HepG2 (cell line): ENCODE measurements around the gene DNAAF1. TPM values are rescaled to one million over a fixed set of nuclear protein-coding genes. Genes with fewer than 3 reads are reported as not detected.

Source experiments
- CBX5 ChIP-seq: sonication (generic); formaldehyde crosslinking; IDR thresholded peaks from 2 replicates; pipeline ENCODE4 v1.4.0; 2020; ENCODE audit warnings: missing genetic modification reagents, borderline replicate concordance
- CHCHD3 ChIP-seq: sonication (generic); formaldehyde crosslinking; IDR thresholded peaks from 2 replicates; pipeline ENCODE4 v1.8.0; 2022; ENCODE audit warnings: mild to moderate bottlenecking, missing genetic modification reagents, moderate library complexity
- GZF1 ChIP-seq: sonication (generic); formaldehyde crosslinking; IDR thresholded peaks from 2 replicates; pipeline ENCODE4 v1.5.1; 2020; ENCODE audit warnings: mild to moderate bottlenecking, missing genetic modification reagents
- KLF15 ChIP-seq: sonication (generic); formaldehyde crosslinking; IDR thresholded peaks from 2 replicates; pipeline ENCODE4 v1.8.1; 2023; ENCODE audit warnings: borderline replicate concordance, mild to moderate bottlenecking, inconsistent platforms, missing genetic modification reagents, mixed read lengths
- KLF16 ChIP-seq, 2 experiments: sonication (generic) in 1 of 2; formaldehyde crosslinking in 1 of 2; IDR thresholded peaks; 2 replicates each; pipeline versions ENCODE4 v1.6.1 to v1.8.0; 2016 to 2023; ENCODE audit warnings: missing genetic modification reagents in 2 of 2, missing compliant biosample characterization in 1 of 2
- MBD4 ChIP-seq: IDR thresholded peaks from 2 replicates; pipeline ENCODE4 v1.6.1; 2012; ENCODE audit warnings: low read length, inconsistent platforms, borderline replicate concordance
- NR2F6 ChIP-seq, 2 experiments: IDR thresholded peaks; 2 replicates each; pipeline ENCODE4 v1.6.1; 2016; ENCODE audit warnings: antibody characterized with exemption in 1 of 2, mild to moderate bottlenecking in 1 of 2
- SRSF4 ChIP-seq: fragments of 200-400 bp; formaldehyde crosslinking; IDR thresholded peaks from one replicate; pipeline ENCODE4 v1.6.1; 2018; ENCODE audit warnings: mild to moderate bottlenecking, low read depth, low read length, moderate library complexity; ENCODE audit not compliant: poor library complexity, severe bottlenecking
- SUZ12 ChIP-seq: fragments of 150-350 bp; IDR thresholded peaks from 2 replicates; pipeline ENCODE4 v1.6.1; 2014; ENCODE audit warnings: low read depth, low read length
- TRAFD1 ChIP-seq: sonication (generic); formaldehyde crosslinking; IDR thresholded peaks from 2 replicates; pipeline ENCODE4 v1.5.1; 2020; ENCODE audit warnings: missing genetic modification reagents, mild to moderate bottlenecking, borderline replicate concordance
- ZBTB49 ChIP-seq: sonication (generic); formaldehyde crosslinking; IDR thresholded peaks from 2 replicates; pipeline ENCODE4 v1.4.0; 2020; ENCODE audit warnings: missing genetic modification reagents, borderline replicate concordance
- ZBTB7A ChIP-seq: sonication (generic); formaldehyde crosslinking; IDR thresholded peaks from 2 replicates; pipeline ENCODE4 v1.8.0; 2022; ENCODE audit warnings: mild to moderate bottlenecking, missing genetic modification reagents
- ZFP36L1 ChIP-seq: sonication (generic); formaldehyde crosslinking; IDR thresholded peaks from 2 replicates; pipeline ENCODE4 v1.8.0; 2022; ENCODE audit warnings: mild to moderate bottlenecking, missing genetic modification reagents, moderate library complexity
- ZNF280B ChIP-seq: sonication (generic); formaldehyde crosslinking; IDR thresholded peaks from 2 replicates; pipeline ENCODE4 v1.5.0; 2020; ENCODE audit warnings: missing genetic modification reagents, mild to moderate bottlenecking, borderline replicate concordance
- ZNF3 ChIP-seq: IDR thresholded peaks from 2 replicates; pipeline ENCODE4 v1.7.0; 2017; ENCODE audit warnings: inconsistent platforms
- ZNF34 ChIP-seq: sonication (generic); formaldehyde crosslinking; IDR thresholded peaks from 2 replicates; pipeline ENCODE4 v1.4.0; 2020; ENCODE audit warnings: mild to moderate bottlenecking, missing genetic modification reagents, borderline replicate concordance
- ZNF563 ChIP-seq: sonication (generic); formaldehyde crosslinking; IDR thresholded peaks from 2 replicates; pipeline ENCODE4 v1.8.0; 2022; ENCODE audit warnings: mild to moderate bottlenecking, moderate library complexity, missing genetic modification reagents
- polyA plus RNA-seq, 8 experiments: library from polyadenylated mRNA; depleted of rRNA in 3 of 8; stranded (reverse) in 7 of 8; unstranded in 1 of 8; fragments of >200 nt; fragmentation: Illumina TruSeq in 4 of 8; extraction: Trizol in 4 of 8; gene quantifications; 2 replicates each; pipeline versions ENCODE4 v1.2.1 to v1.2.3, GENCODE V29; 2011 to 2016; ENCODE audit warnings: low read depth in 4 of 8, missing spikeins in 1 of 8, mixed read lengths in 1 of 8; ENCODE audit not compliant: insufficient read depth in 1 of 8
- total RNA-seq, 5 experiments: library from RNA; depleted of rRNA; stranded (reverse); fragments of >200 nt; fragmentation: Illumina TruSeq; extraction: Trizol; gene quantifications; 2 replicates each; pipeline ENCODE4 v1.2.3, GENCODE V29; 2016; ENCODE audit warnings: low read depth in 1 of 5
- TF ChIP-seq, protein P1 (sequence below): sonication (generic); formaldehyde crosslinking; IDR thresholded peaks from 2 replicates; pipeline ENCODE4 v1.8.0; 2022; ENCODE audit warnings: missing genetic modification reagents, low read depth, mild to moderate bottlenecking, borderline replicate concordance

DNAAF1 gene
- total and polyA plus RNA-seq, 2 of the 13 experiments (the other 11 are each of a cell fraction or from before 2014, with no cell fraction given), result 0.04 TPM; not detected in 1

- peak; percentile 73 for TF ChIP-seq ZFP36L1 (CRISPR knock-in tag)
- TF ChIP-seq, protein P1, sequence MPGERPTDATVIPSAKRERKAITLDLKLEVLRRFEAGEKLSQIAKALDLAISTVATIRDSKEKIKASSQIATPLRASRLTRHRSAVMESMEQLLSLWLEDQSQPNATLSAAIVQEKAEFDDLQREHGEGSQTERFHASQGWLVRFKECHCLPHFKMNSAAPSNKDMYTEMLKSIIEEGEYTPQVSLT (CRISPR knock-in tag), result no peak
- TF ChIP-seq ZNF280B (CRISPR knock-in tag), result peak; percentile 48; the same call in 1 of the 2 replicates
- TF ChIP-seq SRSF4, result no peak
- TF ChIP-seq GZF1 (CRISPR knock-in tag), result no peak
- no peak for TF ChIP-seq ZBTB49 (CRISPR knock-in tag)
- TF ChIP-seq ZNF3, result no peak
- no peak for TF ChIP-seq CHCHD3 (CRISPR knock-in tag)
- no peak for TF ChIP-seq SUZ12
- no peak for TF ChIP-seq MBD4
- peak in 1 of 2 experiments; percentile 96; a peak in 2 of 4 replicates for TF ChIP-seq KLF16 (CRISPR knock-in tag; IDR thresholded peaks at IDR 0.05)
- TF ChIP-seq ZNF563 (CRISPR knock-in tag), result peak; percentile 95
- no peak for TF ChIP-seq CBX5 (CRISPR knock-in tag)
- TF ChIP-seq KLF15, result no peak
- no peak; the same call in 1 of the 2 replicates for TF ChIP-seq ZNF34 (CRISPR knock-in tag)
- no peak for TF ChIP-seq TRAFD1 (CRISPR knock-in tag)
- peak; percentile 78; the same call in 1 of the 2 replicates for TF ChIP-seq ZBTB7A
- TF ChIP-seq NR2F6 (IDR thresholded peaks at IDR 0.05), result peak; percentile 86
- TF ChIP-seq NR2F6 (CRISPR knock-in tag; IDR thresholded peaks at IDR 0.05), result peak; percentile 88
Measured at GRCh38 chr16:84116720-84117493, 28.2 kb upstream of the DNAAF1 start, which contains the start of gene MBTPS1 (continued).
